OCI-LY7 (cell line): ENCODE data around the gene CELF4. TPM values are rescaled to one million over a fixed set of nuclear protein-coding genes. Genes with fewer than 3 reads are reported as not detected.

Experiments
- BruUV-seq: library from RNA; stranded (reverse); fragments of 400-500 nt; replicated peaks from 2 replicates; lab custom pipeline; 2021; lab: Mats Ljungman, UMichigan
- CTCF ChIA-PET: fragments of 300-600 bp; sonication (Branson Sonifier 250); formaldehyde crosslinking; loops from one replicate; lab custom pipeline; 2022; ENCODE audit warnings: antibody characterized with exemption; ENCODE audit not compliant: unreplicated experiment; lab: Charles Lee
- POLR2A ChIA-PET: fragments of 300-600 bp; sonication (Branson Sonifier 250); formaldehyde crosslinking; loops from one replicate; lab custom pipeline; 2022; ENCODE audit warnings: antibody characterized with exemption; lab: Charles Lee
- DNase-seq: peaks from one replicate; pipeline ENCODE4 v3.0.0-alpha.2; 2015; ENCODE audit warnings: low spot score
- H2AFZ ChIP-seq: fragments of 200-600 bp; sonication (generic), shearing (Covaris generic); 2 replicates; pipeline ENCODE4 v1.6.1; 2014; ENCODE audit warnings: mild to moderate bottlenecking, antibody characterized with exemption, low read length, moderate library complexity
- H3K27ac ChIP-seq: fragments of 200-600 bp; sonication (generic); 2 replicates; pipeline ENCODE4 v1.5.1; 2014; ENCODE audit warnings: mixed run types, low read depth, mild to moderate bottlenecking, moderate library complexity, low read length, inconsistent platforms; ENCODE audit not compliant: poor library complexity, severe bottlenecking
- H3K36me3 ChIP-seq: fragments of 200-600 bp; sonication (generic); 2 replicates; pipeline ENCODE4 v1.6.1; 2014; ENCODE audit warnings: mild to moderate bottlenecking, antibody characterized with exemption, low read length, moderate library complexity, mixed read lengths; ENCODE audit not compliant: insufficient read depth
- H3K4me1 ChIP-seq: fragments of 200-600 bp; sonication (generic); 2 replicates; pipeline ENCODE4 v1.5.1; 2014; ENCODE audit warnings: mild to moderate bottlenecking, low read length; ENCODE audit not compliant: insufficient read depth, poor library complexity, severe bottlenecking
- H3K4me2 ChIP-seq: fragments of 200-600 bp; sonication (generic); 2 replicates; pipeline ENCODE4 v1.6.1; 2014; ENCODE audit warnings: mild to moderate bottlenecking, low read length
- H3K4me3 ChIP-seq: fragments of 200-600 bp; sonication (generic); 2 replicates; pipeline ENCODE4 v1.5.1; 2014; ENCODE audit warnings: mild to moderate bottlenecking, low read depth, low read length; ENCODE audit not compliant: poor library complexity, severe bottlenecking
- H3K79me2 ChIP-seq: fragments of 200-600 bp; sonication (generic); 2 replicates; pipeline ENCODE4 v1.6.1; 2016; ENCODE audit warnings: low read depth, mild to moderate bottlenecking, low read length, moderate library complexity, mixed read lengths; ENCODE audit not compliant: insufficient read depth
- H3K9me2 ChIP-seq: fragments of 200-600 bp; sonication (generic); 2 replicates; pipeline ENCODE4 v1.6.1; 2016; ENCODE audit warnings: mild to moderate bottlenecking, low read length, mixed read lengths; ENCODE audit not compliant: insufficient read depth
- H3K9me3 ChIP-seq: fragments of 200-600 bp; sonication (generic); 2 replicates; pipeline ENCODE4 v1.6.1; 2014; ENCODE audit warnings: mild to moderate bottlenecking, mixed run types, low read length, mixed read lengths
- H4K20me1 ChIP-seq: fragments of 200-600 bp; sonication (generic); 2 replicates; pipeline ENCODE4 v1.6.1; 2014; ENCODE audit warnings: mild to moderate bottlenecking, antibody characterized with exemption, low read length, moderate library complexity, mixed read lengths; ENCODE audit not compliant: insufficient read depth
- EZH2phosphoT487 ChIP-seq: fragments of 200-600 bp; sonication (generic); IDR thresholded peaks from 2 replicates; pipeline ENCODE4 v1.6.1; 2018; ENCODE audit warnings: low read depth, borderline replicate concordance, mild to moderate bottlenecking, mixed run types, antibody characterized with exemption, low read length, moderate library complexity, mixed read lengths
- intact Hi-C: fragments of 100-400 bp; cut with micrococcal nuclease; formaldehyde crosslinking; loops from one replicate; pipeline ENCODE4 v1.10.0; 2022; ENCODE audit not compliant: unreplicated experiment
- total RNA-seq, 2 experiments: library from RNA; depleted of rRNA in 1 of 2; stranded (reverse); fragments of >200 nt in 1 of 2; shearing (Covaris generic) in 1 of 2; gene quantifications; 2 replicates each; pipeline ENCODE4 v1.2.3, GENCODE V29; 2014 to 2022
- TF ChIP-seq, protein P1 (sequence below): fragments of 200-600 bp; sonication (generic); conservative IDR thresholded peaks from 2 replicates; pipeline ENCODE4 v1.5.1; 2014; ENCODE audit warnings: mild to moderate bottlenecking, antibody characterized with exemption, low read length, moderate library complexity, mixed read lengths

The CELF4 gene
- total RNA-seq, 2 experiments from 2014 or later, result not detected

DNA sequence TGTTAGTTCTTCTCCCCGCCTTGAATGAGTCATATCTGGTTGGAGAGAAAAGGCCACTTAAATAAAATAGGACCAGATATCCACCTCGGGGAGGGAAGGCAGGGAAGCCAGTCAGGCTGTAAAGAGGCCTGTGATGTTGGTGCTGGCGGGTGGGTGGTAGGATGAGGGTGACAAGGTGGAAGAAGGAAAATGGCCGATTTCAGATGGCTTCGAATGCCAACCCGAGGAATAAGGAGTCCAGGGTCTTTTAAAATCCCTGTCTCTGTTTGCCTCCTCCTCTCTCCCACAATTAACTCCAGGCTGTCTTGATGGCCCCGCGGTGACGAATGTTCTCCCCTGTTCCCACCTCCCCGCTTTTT lies 41.5 kb downstream of the CELF4 start:
- Histone ChIP-seq H3K4me1 (peaks cover 40% of the 10 kb centered on the region), H3K4me3 (no peak overlapping the region), H2AFZ (no peak overlapping the region), H3K79me2 (no peaks in the 10 kb centered on the region), H3K36me3 (no peaks in the 10 kb centered on the region), H3K27ac (no peak overlapping the region), H3K4me2 (no peak overlapping the region), H4K20me1 (no peaks in the 10 kb centered on the region), H3K9me2 (no peaks in the 10 kb centered on the region), H3K9me3 (no peaks in the 10 kb centered on the region)
- no peak for TF ChIP-seq EZH2phosphoT487
- TF ChIP-seq, protein P1, sequence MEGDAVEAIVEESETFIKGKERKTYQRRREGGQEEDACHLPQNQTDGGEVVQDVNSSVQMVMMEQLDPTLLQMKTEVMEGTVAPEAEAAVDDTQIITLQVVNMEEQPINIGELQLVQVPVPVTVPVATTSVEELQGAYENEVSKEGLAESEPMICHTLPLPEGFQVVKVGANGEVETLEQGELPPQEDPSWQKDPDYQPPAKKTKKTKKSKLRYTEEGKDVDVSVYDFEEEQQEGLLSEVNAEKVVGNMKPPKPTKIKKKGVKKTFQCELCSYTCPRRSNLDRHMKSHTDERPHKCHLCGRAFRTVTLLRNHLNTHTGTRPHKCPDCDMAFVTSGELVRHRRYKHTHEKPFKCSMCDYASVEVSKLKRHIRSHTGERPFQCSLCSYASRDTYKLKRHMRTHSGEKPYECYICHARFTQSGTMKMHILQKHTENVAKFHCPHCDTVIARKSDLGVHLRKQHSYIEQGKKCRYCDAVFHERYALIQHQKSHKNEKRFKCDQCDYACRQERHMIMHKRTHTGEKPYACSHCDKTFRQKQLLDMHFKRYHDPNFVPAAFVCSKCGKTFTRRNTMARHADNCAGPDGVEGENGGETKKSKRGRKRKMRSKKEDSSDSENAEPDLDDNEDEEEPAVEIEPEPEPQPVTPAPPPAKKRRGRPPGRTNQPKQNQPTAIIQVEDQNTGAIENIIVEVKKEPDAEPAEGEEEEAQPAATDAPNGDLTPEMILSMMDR, result no peak
- CTCF ChIA-PET, result no interaction called here
- no peak for DNase-seq
- POLR2A ChIA-PET, result interaction anchor here (0.6 kb wide), 1 partner anchor 105 kb away, joined by 3 read pairs; no protein-coding TSS in a partner anchor
- intact Hi-C loops, result no loop called here
- BruUV-seq, result no TSS peak

DNA sequence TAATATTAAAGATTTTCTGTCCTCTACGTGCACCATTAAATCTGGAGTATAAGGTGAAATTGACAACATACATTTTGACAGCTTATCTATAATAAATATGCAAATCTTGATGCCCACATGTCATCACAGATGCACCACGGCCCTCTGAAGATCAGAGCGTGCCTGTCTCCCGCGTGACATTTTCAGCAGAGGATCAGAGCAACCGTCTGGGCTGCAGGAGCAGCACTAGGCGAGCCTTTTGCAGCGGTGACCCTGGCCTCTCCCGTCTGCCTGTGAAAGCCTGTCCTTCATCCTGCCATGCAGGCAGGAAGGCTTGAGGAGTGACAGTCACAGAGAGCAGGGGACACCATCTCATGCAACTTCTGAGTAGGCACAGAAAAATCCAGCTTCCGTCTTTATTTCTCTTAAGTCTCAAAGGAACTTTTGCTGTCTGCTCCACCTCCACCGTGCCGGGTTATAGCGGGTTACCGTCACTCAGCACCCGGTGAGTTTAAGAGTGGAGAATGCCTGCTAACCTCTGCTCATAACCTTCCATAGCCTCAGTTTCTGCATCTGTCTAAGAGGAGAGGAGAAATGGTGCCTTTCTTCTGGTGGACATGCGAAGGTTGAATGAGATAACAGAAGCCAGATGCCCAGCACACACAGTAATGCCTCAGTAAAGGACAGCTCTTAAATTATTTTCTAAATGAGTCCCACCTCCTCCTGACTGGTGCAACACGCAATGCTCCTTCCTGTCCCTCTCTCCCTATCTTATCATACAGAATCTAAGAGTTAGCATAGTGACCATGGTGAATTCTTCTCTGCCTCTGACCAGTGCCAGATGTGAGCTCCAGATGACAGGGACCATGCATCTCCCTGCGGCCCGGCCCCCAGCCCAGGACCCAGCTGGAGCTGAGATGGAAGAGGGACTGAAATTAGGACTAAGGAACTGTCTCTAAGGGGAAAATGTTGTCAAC lies 43.8 kb downstream of the CELF4 start:
- no peak for DNase-seq
- Histone ChIP-seq H3K9me2 (no peaks in the 10 kb centered on the region), H3K36me3 (no peaks in the 10 kb centered on the region), H2AFZ (no peak overlapping the region), H4K20me1 (no peaks in the 10 kb centered on the region), H3K4me3 (no peak overlapping the region), H3K9me3 (no peaks in the 10 kb centered on the region), H3K4me1 (peaks cover 19% of the 10 kb centered on the region), H3K4me2 (no peak overlapping the region), H3K79me2 (no peaks in the 10 kb centered on the region), H3K27ac (no peak overlapping the region)
- TF ChIP-seq EZH2phosphoT487, result no peak
- TF ChIP-seq, protein P1, result no peak
- ChIA-PET CTCF (no interaction called here), POLR2A (interaction anchor here (0.7 kb wide), 1 partner anchor 12 kb away, joined by 3 read pairs; no protein-coding TSS in a partner anchor)
- BruUV-seq, result no TSS peak
- intact Hi-C loops, result no loop called here

DNA sequence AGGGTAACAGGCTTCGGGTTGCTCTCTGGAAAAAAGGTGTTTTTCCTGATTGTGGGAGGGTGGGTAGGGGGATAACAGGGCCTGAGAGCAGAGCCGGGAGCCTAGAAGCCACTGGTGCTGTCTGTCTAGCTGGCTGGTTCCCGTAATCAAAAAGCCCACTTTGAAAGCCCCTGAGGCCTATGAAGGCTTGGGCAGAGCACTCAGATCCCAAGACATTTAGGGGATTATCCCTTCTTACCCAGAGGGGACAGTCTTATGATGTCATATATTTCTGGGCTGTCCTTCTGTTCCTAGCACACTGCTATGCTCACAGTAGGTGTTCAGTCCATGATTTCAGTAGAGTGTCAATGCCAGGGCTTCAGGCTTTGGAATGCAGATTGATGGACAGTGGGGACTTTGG lies 45.1 kb downstream of the CELF4 start:
- TF ChIP-seq, protein P1, result no peak
- TF ChIP-seq EZH2phosphoT487, result no peak
- Histone ChIP-seq H2AFZ (no peak overlapping the region), H3K4me1 (peaks cover 7% of the 10 kb centered on the region), H3K9me2 (no peaks in the 10 kb centered on the region), H3K79me2 (no peaks in the 10 kb centered on the region), H3K9me3 (no peaks in the 10 kb centered on the region), H3K4me3 (no peak overlapping the region), H3K4me2 (no peak overlapping the region), H3K36me3 (no peaks in the 10 kb centered on the region), H4K20me1 (no peaks in the 10 kb centered on the region), H3K27ac (no peak overlapping the region)
- POLR2A ChIA-PET, result no interaction called here
- DNase-seq, result no peak
- intact Hi-C loops, result no loop called here
- BruUV-seq, result no TSS peak
- CTCF ChIA-PET, result no interaction called here
